Mesodermal cell (in vitro differentiated cells): ENCODE data around the gene USP25.
A peak's percentile ranks its signal among the peaks of the same experiment; 100 is the strongest.

ENCODE experiments used
- H3K27ac ChIP-seq: 2 replicates; pipeline ENCODE4 v1.7.0; 2013; ENCODE audit warnings: mild to moderate bottlenecking, low read depth, low read length, moderate library complexity; ENCODE audit not compliant: severe bottlenecking
- H3K36me3 ChIP-seq: 2 replicates; pipeline ENCODE4 v1.7.1; 2013; ENCODE audit warnings: mild to moderate bottlenecking, low read length, moderate library complexity; ENCODE audit not compliant: control insufficient read depth, insufficient read depth
- H3K4me1 ChIP-seq: one replicate; pipeline ENCODE4 v1.7.1; 2013; ENCODE audit warnings: mild to moderate bottlenecking, low read length; ENCODE audit not compliant: insufficient read depth, control insufficient read depth, poor library complexity, severe bottlenecking
- H3K4me3 ChIP-seq: 2 replicates; pipeline ENCODE4 v1.7.0; 2013; ENCODE audit warnings: low read length, control low read depth, mild to moderate bottlenecking; ENCODE audit not compliant: insufficient read depth, poor library complexity, severe bottlenecking; ENCODE audit errors: extremely low read depth
- H3K9me3 ChIP-seq: 2 replicates; pipeline ENCODE4 v1.7.1; 2013; ENCODE audit warnings: mild to moderate bottlenecking, low read length, moderate library complexity; ENCODE audit not compliant: control insufficient read depth
- WGBS, 2 experiments: methylation state at CpG; one replicate each; pipeline ENCODE4 v1.1.5; 2013; ENCODE audit warnings: missing lambda C conversion rate in 2 of 2; ENCODE audit not compliant: insufficient coverage in 2 of 2; 5-methylcytosine and 5-hydroxymethylcytosine counted together

Gene USP25

GRCh38 chr21:15839601-15840000 is 109.8 kb downstream of the USP25 start:
- Histone ChIP-seq H3K27ac (no peak overlapping the region), H3K9me3 (no peaks in the 10 kb centered on the region), H3K4me1 (no peaks in the 10 kb centered on the region), H3K4me3 (no peak overlapping the region), H3K36me3 (peaks cover 16% of the 10 kb centered on the region)
- WGBS, 2 experiments: no CpG with 5 or more reads among the region's 2 CpGs

DNA sequence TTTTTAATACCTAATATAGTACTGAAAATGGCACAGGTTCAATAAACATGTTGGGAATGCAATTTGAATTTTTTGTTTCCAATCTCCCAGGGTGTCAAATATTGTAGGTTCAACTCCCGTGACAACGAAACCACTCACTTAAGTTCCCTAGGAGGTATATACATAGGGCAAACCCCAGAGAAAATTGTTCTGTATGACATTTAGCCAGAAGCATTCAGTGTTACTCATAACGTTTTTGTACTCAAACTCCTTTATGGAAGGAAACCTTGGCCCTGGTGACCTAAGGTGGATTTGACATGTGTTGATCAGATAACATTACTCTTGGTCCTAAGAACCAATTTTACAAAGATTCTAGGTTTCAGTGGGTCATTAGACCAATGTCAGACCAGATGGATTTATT is 110.6 kb downstream of the USP25 start:
- WGBS, 2 experiments: 91% methylated on average over 1 of the region's 3 CpGs; no CpG with 5 or more reads in 1 of the 2 experiments
- Histone ChIP-seq H3K27ac (no peak overlapping the region), H3K36me3 (peaks cover 16% of the 10 kb centered on the region), H3K4me1 (no peaks in the 10 kb centered on the region), H3K9me3 (no peaks in the 10 kb centered on the region), H3K4me3 (no peak overlapping the region)

- no peak overlapping the region for H3K4me3 ChIP-seq
- peaks cover 16% of the 10 kb centered on the region for H3K36me3 ChIP-seq
- no peaks in the 10 kb centered on the region for H3K9me3 ChIP-seq
- WGBS, 2 experiments: 95 to 100% methylated on average over 1 to 2 of the region's 3 CpGs
- no peaks in the 10 kb centered on the region for H3K4me1 ChIP-seq
- H3K27ac ChIP-seq: no peak overlapping the region
Measured at GRCh38 chr21:15841856-15842564, 112.2 kb downstream of the USP25 start.

GRCh38 chr21:15842565-15842880 is 112.7 kb downstream of the USP25 start:
- peaks cover 17% of the 10 kb centered on the region for H3K36me3 ChIP-seq
- WGBS, 2 experiments: 100% methylated on average over 2 of the region's 2 CpGs
- H3K9me3 ChIP-seq: no peaks in the 10 kb centered on the region
- H3K4me3 ChIP-seq: no peak overlapping the region
- H3K27ac ChIP-seq: no peak overlapping the region
- no peaks in the 10 kb centered on the region for H3K4me1 ChIP-seq

DNA sequence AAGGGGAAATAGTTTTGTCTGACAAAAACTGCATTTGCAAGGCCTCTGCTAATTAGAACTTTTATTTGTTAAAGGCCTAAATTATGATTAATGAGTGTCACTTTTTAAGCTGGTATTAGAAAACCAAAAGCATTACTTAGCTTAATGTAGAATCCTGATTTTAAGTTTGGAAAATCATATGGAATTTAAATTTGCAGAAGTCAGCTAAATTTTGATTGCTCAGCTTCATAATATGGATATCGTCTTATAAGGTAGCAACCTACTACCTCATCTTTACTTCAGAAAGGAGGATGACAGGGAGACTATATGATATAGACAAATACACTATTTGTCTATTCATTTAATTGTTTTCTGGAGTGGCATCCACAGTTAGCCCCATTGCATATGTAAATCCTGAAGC is 114.0 kb downstream of the USP25 start:
- H3K36me3 ChIP-seq: peaks cover 15% of the 10 kb centered on the region
- no peaks in the 10 kb centered on the region for H3K9me3 ChIP-seq
- WGBS, 2 experiments: no CpG with 5 or more reads among the region's 1 CpG
- H3K4me1 ChIP-seq: no peaks in the 10 kb centered on the region
- H3K4me3 ChIP-seq: no peak overlapping the region
- no peak overlapping the region for H3K27ac ChIP-seq

GRCh38 chr21:15848634-15849560 is 119.1 kb downstream of the USP25 start:
- WGBS, 2 experiments: 100% methylated on average over 1 of the region's 4 CpGs
- no peaks in the 10 kb centered on the region for H3K4me1 ChIP-seq
- H3K36me3 ChIP-seq: peaks cover 4% of the 10 kb centered on the region

GRCh38 chr21:15849927-15850326 is 120.1 kb downstream of the USP25 start:
- H3K27ac ChIP-seq: no peak overlapping the region
- no peak overlapping the region for H3K4me3 ChIP-seq
- H3K36me3 ChIP-seq: peaks cover 8% of the 10 kb centered on the region
- no peaks in the 10 kb centered on the region for H3K9me3 ChIP-seq
- WGBS, 2 experiments: no CpG with 5 or more reads among the region's 2 CpGs
- H3K4me1 ChIP-seq: no peaks in the 10 kb centered on the region

More at GRCh38 chr21:15848634-15849560, 119.1 kb downstream of the USP25 start:
- Histone ChIP-seq H3K4me3 (no peak overlapping the region), H3K9me3 (no peaks in the 10 kb centered on the region), H3K27ac (no peak overlapping the region)

- Histone ChIP-seq H3K4me1 (no peaks in the 10 kb centered on the region), H3K4me3 (no peak overlapping the region), H3K9me3 (no peaks in the 10 kb centered on the region), H3K36me3 (peaks cover 8% of the 10 kb centered on the region), H3K27ac (peak overlapping the region; percentile 30)
- 40% methylated on average over 1 of the region's 1 CpG; no CpG with 5 or more reads in 1 of the 2 experiments for WGBS, 2 experiments
Measured at GRCh38 chr21:15850645-15851044, 120.9 kb downstream of the USP25 start.

GRCh38 chr21:15852146-15852545 is 122.4 kb downstream of the USP25 start:
- H3K36me3 ChIP-seq: peaks cover 8% of the 10 kb centered on the region
- no peaks in the 10 kb centered on the region for H3K4me1 ChIP-seq
- no peak overlapping the region for H3K4me3 ChIP-seq
- H3K27ac ChIP-seq: no peak overlapping the region
- no peaks in the 10 kb centered on the region for H3K9me3 ChIP-seq
- WGBS, 2 experiments: 90 to 91% methylated on average over 2 to 3 of the region's 3 CpGs

GRCh38 chr21:15853126-15853525 is 123.3 kb downstream of the USP25 start:
- H3K4me3 ChIP-seq: no peak overlapping the region
- no peaks in the 10 kb centered on the region for H3K9me3 ChIP-seq
- no peak overlapping the region for H3K27ac ChIP-seq
- 95 to 100% methylated on average over 2 of the region's 3 CpGs for WGBS, 2 experiments
- peaks cover 4% of the 10 kb centered on the region for H3K36me3 ChIP-seq
- no peaks in the 10 kb centered on the region for H3K4me1 ChIP-seq

DNA sequence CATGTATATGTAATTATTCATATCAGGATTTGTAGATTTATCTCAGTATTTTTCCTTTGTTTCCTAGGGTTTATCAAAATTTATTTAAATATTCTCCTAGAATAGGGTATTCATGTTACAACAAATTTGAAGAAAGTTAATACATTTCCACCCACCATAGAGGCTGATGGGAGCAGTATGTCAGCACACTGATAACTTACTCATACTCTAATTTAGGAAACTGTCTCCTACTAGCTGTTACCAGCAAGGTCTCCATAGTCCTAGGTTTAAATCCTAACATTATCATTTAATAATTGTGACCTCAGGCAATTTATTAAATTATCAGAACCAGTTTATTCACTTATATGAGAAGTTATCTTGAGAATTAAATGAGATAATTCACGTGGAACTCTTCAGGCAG is 127.0 kb downstream of the USP25 start:
- Histone ChIP-seq H3K36me3 (peaks cover 4% of the 10 kb centered on the region), H3K4me3 (no peak overlapping the region), H3K27ac (no peak overlapping the region), H3K9me3 (no peaks in the 10 kb centered on the region), H3K4me1 (no peaks in the 10 kb centered on the region)
- no CpG with 5 or more reads among the region's 1 CpG for WGBS, 2 experiments
